LNCaP clone FGC (cell line): ENCODE data around the gene METTL4.

Experiments
- DNase-seq: peaks from one replicate; pipeline ENCODE4 v3.0.0-alpha.2; 2011; ENCODE audit warnings: low read depth
- H3K4me3 ChIP-seq: 2 replicates; pipeline ENCODE4 v1.5.1; 2011; ENCODE audit warnings: mild to moderate bottlenecking, low read depth, low read length, control low read depth
- TF ChIP-seq, protein P1 (sequence below): IDR thresholded peaks from 2 replicates; pipeline ENCODE4 v1.5.1; 2012; ENCODE audit warnings: mild to moderate bottlenecking; ENCODE audit not compliant: control insufficient read depth, insufficient read depth; ENCODE audit errors: extremely low read depth

The METTL4 gene

DNA sequence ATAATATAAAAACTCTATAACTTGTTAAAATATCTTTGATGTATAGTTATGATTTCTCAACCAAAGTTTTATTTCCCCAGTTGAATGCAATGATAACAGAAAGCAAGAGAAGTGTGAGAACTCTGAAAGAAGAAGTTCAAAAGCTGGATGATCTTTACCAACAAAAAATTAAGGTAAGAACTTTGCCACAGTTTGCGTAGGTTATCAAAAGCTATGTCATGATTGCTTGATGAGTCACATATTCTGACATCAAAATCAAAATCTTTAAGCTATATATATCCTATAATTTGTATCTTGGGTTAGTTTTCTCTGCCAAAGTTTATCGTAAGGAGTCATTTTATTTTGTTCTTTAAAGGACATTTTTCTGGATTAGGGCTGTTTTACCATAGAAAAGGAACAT, 35.0 kb upstream of the METTL4 start:
- no peak overlapping the region for H3K4me3 ChIP-seq
- DNase-seq, result no peak
- TF ChIP-seq, protein P1, sequence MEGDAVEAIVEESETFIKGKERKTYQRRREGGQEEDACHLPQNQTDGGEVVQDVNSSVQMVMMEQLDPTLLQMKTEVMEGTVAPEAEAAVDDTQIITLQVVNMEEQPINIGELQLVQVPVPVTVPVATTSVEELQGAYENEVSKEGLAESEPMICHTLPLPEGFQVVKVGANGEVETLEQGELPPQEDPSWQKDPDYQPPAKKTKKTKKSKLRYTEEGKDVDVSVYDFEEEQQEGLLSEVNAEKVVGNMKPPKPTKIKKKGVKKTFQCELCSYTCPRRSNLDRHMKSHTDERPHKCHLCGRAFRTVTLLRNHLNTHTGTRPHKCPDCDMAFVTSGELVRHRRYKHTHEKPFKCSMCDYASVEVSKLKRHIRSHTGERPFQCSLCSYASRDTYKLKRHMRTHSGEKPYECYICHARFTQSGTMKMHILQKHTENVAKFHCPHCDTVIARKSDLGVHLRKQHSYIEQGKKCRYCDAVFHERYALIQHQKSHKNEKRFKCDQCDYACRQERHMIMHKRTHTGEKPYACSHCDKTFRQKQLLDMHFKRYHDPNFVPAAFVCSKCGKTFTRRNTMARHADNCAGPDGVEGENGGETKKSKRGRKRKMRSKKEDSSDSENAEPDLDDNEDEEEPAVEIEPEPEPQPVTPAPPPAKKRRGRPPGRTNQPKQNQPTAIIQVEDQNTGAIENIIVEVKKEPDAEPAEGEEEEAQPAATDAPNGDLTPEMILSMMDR, result no peak

DNA sequence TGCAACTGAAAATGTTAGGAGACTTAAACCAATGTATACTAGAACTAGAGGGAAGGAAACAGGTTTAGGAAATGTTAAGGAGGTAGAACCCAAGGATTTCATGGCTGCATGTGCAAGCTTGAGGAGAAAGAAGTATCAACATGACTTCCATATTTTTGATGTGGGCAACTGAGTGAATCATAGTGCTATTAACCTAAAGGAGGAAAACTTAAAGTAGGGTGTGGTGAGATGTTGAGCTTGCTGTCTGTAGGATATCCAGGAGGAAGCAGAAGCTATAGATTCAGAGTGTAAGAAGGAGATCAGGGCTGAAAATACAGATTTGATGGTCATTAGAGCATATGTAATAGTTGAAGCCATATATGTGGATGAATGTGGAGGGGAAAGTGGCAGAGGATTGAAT, 31.5 kb upstream of the METTL4 start:
- no peak overlapping the region for H3K4me3 ChIP-seq
- TF ChIP-seq, protein P1, result no peak
- no peak for DNase-seq

DNA sequence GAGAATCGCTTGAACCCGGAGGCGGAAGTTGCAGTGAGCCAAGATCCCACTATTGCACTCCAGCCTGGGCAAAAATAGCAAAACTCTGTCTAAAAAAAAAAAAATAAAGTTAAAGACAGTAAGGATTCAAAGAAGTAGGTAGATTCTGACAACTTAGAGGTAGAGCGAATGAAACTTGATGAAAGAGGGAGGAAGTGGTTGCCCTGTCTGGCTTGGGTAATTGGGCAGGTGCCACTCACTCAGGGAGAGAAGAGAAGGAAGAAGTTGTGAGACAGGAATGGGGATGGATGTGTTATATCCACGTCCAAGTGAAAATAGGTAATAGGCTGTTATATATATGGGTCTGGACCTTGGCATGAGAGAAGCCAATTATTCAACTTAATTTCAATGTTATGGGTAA, 26.3 kb upstream of the METTL4 start:
- DNase-seq, result no peak
- TF ChIP-seq, protein P1, result no peak
- no peak overlapping the region for H3K4me3 ChIP-seq

DNA sequence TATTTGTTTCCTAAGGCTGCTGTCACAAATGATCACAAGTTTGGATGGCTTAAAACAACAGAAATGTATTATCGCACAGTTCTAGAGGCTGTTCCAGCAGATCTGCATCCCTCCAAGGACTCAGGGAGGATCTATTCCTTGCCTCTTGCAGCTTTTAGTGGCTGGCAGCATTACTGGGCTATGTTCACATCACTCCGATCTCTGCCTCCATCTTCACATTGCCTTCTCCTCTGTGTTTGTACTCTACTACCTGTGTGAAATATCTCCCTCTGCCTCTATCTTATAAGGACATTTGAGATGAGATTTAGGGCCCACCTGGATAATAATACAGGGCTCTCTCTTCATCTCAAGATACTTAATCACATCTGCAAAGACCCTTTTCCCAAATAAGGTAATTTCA, 19.0 kb upstream of the METTL4 start:
- TF ChIP-seq, protein P1, result no peak
- DNase-seq, result no peak
- no peak overlapping the region for H3K4me3 ChIP-seq

DNA sequence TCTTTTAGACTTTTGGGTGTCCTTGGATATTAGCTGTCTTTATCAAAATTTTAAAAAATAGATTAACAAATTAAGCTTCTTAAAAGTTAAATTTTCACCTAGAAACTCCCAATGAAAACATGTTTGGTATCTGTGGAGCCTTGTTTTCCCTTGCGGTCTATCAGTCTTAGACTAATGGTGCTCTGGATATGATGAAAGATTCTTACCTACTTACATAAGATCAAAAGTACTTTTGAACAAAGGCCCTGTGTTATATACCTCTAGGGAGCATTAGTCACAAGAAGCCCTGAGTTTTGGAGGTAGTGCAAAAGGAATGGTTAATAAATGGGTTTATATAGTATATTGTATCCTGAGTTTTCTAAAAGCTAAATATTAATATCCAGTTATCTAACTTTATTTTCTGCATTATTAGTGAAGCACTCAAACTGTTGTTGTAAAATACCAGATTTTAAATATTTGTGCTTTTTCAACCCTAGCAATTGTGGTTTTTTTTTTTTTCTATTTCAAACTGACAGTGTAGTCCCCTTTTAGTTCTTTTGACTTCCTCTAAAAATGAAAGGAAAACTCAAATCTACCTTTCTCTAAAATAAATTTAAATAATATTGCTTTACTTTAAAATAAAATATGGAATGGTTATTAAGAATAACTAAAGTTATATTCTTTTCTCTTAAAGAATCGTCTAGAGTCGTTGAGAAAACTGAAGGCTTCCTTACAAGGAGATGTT, 18.2 kb upstream of the METTL4 start:
- no peak for DNase-seq
- TF ChIP-seq, protein P1, result no peak
- H3K4me3 ChIP-seq, result no peak overlapping the region

DNA sequence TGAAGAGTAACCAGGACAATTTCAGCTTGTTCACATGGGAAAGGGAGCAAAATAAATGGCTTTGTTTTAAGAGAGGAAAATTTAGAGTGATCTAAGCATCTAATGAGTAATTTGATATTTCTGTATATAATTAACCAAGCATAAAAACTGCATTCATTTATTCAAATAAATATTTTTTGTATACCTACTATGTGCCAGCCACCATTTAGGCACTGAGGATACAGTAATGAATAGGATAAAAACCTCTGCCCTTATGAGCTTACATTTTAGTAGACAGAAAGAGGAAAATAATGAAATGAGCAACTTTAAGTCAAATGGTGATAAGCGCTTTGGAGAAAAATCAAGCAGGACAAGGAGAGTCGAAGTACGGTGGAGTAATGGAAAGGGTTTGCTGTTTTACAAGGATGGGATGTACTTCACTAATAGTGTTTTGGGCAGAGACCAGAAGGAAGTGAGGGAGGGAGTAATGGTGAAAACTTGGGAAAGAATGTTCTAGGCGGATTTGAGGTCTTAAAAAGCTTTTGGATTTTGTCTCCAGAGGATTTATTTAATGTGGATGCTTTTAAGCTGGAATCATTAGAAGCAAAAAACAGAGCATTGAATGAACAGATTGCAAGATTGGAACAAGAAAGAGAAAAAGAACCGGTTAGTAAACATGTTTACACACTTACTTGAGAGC, 17.5 kb upstream of the METTL4 start:
- TF ChIP-seq, protein P1, result no peak
- no peak overlapping the region for H3K4me3 ChIP-seq
- no peak for DNase-seq

DNA sequence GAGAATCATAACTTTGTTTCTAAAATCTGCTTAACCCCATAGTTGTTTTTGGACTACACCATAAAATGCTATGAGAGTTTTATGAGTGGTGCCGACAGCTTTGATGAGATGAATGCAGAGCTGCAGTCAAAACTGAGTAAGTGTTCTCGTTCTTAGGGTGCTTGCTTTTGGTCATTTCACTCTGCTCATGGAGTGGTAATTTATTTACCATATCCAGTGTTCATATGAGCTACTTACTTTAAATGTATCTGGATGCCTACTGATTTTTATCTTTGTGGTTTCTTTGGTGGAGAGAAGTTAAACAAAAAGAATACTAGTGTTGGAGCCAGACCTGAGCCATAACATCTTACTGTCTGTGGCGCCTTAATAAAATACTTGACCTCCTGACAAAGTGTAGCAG, 16.5 kb upstream of the METTL4 start:
- TF ChIP-seq, protein P1, result no peak
- H3K4me3 ChIP-seq, result no peak overlapping the region
- no peak for DNase-seq
